ENCODE results near the gene ZBTB40. TPM values are rescaled to one million over a fixed set of nuclear protein-coding genes. Genes with fewer than 3 reads are reported as not detected.

Gene ZBTB40
- total RNA-seq, 1 experiment from 2014 or later: 21.4 TPM

- ChIA-PET POLR2A (ENCODE audit: unreplicated experiment) (no interaction called here), CTCF (no interaction called here)
- H3K4me3 ChIP-seq: no peak overlapping the region
- no peaks in the 10 kb centered on the region for H3K9me2 ChIP-seq (ENCODE audit: insufficient read depth)
- BruUV-seq (replicated peaks): no TSS peak
- H2AFZ ChIP-seq: no peak overlapping the region
- no peaks in the 10 kb centered on the region for H3F3A ChIP-seq (ENCODE audit: insufficient read depth, low read depth)
- intact Hi-C loops (cut with micrococcal nuclease; ENCODE audit: unreplicated experiment): no loop called here
- TF ChIP-seq CTCF (conservative IDR thresholded peaks at IDR 0.05) (no peak), EZH2 (IDR thresholded peaks at IDR 0.05; ENCODE audit: low read depth) (no peak)
- H4K20me1 ChIP-seq (ENCODE audit: insufficient read depth): no peaks in the 10 kb centered on the region
- H3K27me3 ChIP-seq (ENCODE audit: insufficient read depth, low read depth): peaks cover 65% of the 10 kb centered on the region
- no peaks in the 10 kb centered on the region for H3K36me3 ChIP-seq (ENCODE audit: low read depth)
- no peaks in the 10 kb centered on the region for H3K79me2 ChIP-seq (ENCODE audit: low read depth)
- no peak for DNase-seq
- no peaks in the 10 kb centered on the region for H3K4me1 ChIP-seq (replicated peaks; ENCODE audit: insufficient read depth)
- H3K4me2 ChIP-seq: no peak overlapping the region
- H3K27ac ChIP-seq: no peak overlapping the region
- no peaks in the 10 kb centered on the region for H3K9me3 ChIP-seq (ENCODE audit: insufficient read depth, low read depth)
Measured at GRCh38 chr1:22563671-22564602, 112.3 kb downstream of the ZBTB40 start.

GRCh38 chr1:22566161-22566560, 114.5 kb downstream of the ZBTB40 start:
- intact Hi-C loops (cut with micrococcal nuclease; ENCODE audit: unreplicated experiment): no loop called here
- H3K27me3 ChIP-seq (ENCODE audit: insufficient read depth, low read depth): peaks cover 51% of the 10 kb centered on the region

GRCh38 chr1:22567197-22567596, 115.5 kb downstream of the ZBTB40 start:
- Histone ChIP-seq H3K27me3 (ENCODE audit: insufficient read depth, low read depth) (peaks cover 42% of the 10 kb centered on the region), H3K36me3 (ENCODE audit: low read depth) (no peaks in the 10 kb centered on the region), H3K4me1 (replicated peaks; ENCODE audit: insufficient read depth) (no peaks in the 10 kb centered on the region), H3K4me3 (no peak overlapping the region), H3K27ac (no peak overlapping the region), H3K4me2 (no peak overlapping the region), H3K9me2 (ENCODE audit: insufficient read depth) (no peaks in the 10 kb centered on the region), H3F3A (ENCODE audit: insufficient read depth, low read depth) (no peaks in the 10 kb centered on the region), H3K9me3 (ENCODE audit: insufficient read depth, low read depth) (no peaks in the 10 kb centered on the region), H3K79me2 (ENCODE audit: low read depth) (no peaks in the 10 kb centered on the region), H4K20me1 (ENCODE audit: insufficient read depth) (no peaks in the 10 kb centered on the region), H2AFZ (no peak overlapping the region)
- no peak for TF ChIP-seq CTCF (conservative IDR thresholded peaks at IDR 0.05)
- TF ChIP-seq EZH2 (IDR thresholded peaks at IDR 0.05; ENCODE audit: low read depth): no peak
- DNase-seq: no peak
- CTCF ChIA-PET: no interaction called here
- BruUV-seq (replicated peaks): no TSS peak
- POLR2A ChIA-PET (ENCODE audit: unreplicated experiment): no interaction called here
- intact Hi-C loops (cut with micrococcal nuclease; ENCODE audit: unreplicated experiment): no loop called here

More at GRCh38 chr1:22566161-22566560, 114.5 kb downstream of the ZBTB40 start:
- Histone ChIP-seq H4K20me1 (ENCODE audit: insufficient read depth) (no peaks in the 10 kb centered on the region), H3K36me3 (ENCODE audit: low read depth) (no peaks in the 10 kb centered on the region), H3K4me3 (no peak overlapping the region), H3K9me3 (ENCODE audit: insufficient read depth, low read depth) (no peaks in the 10 kb centered on the region), H3K9me2 (ENCODE audit: insufficient read depth) (no peaks in the 10 kb centered on the region), H3F3A (ENCODE audit: insufficient read depth, low read depth) (no peaks in the 10 kb centered on the region), H3K27ac (no peak overlapping the region), H3K4me2 (no peak overlapping the region), H3K4me1 (replicated peaks; ENCODE audit: insufficient read depth) (no peaks in the 10 kb centered on the region), H2AFZ (no peak overlapping the region), H3K79me2 (ENCODE audit: low read depth) (no peaks in the 10 kb centered on the region)
- TF ChIP-seq EZH2 (IDR thresholded peaks at IDR 0.05; ENCODE audit: low read depth) (no peak), CTCF (conservative IDR thresholded peaks at IDR 0.05) (no peak)
- DNase-seq: no peak
- CTCF ChIA-PET: no interaction called here
- no TSS peak for BruUV-seq (replicated peaks)
- POLR2A ChIA-PET (ENCODE audit: unreplicated experiment): no interaction called here
